HG02943 (cell line): ENCODE data around the gene PIEZO1.
"Not testable (repeated sequence)": the region's sequence is repeated elsewhere in the genome, so short reads cannot be mapped to it uniquely, and the experiment has no call there.

Source experiments
- ATAC-seq: cut with Tn5 transposase; IDR thresholded peaks from one replicate; pipeline ENCODE4 v1.9.1; 2021; ENCODE audit warnings: mild to moderate bottlenecking, low read depth, moderate library complexity; ENCODE audit not compliant: unreplicated experiment

The PIEZO1 gene, protein sequence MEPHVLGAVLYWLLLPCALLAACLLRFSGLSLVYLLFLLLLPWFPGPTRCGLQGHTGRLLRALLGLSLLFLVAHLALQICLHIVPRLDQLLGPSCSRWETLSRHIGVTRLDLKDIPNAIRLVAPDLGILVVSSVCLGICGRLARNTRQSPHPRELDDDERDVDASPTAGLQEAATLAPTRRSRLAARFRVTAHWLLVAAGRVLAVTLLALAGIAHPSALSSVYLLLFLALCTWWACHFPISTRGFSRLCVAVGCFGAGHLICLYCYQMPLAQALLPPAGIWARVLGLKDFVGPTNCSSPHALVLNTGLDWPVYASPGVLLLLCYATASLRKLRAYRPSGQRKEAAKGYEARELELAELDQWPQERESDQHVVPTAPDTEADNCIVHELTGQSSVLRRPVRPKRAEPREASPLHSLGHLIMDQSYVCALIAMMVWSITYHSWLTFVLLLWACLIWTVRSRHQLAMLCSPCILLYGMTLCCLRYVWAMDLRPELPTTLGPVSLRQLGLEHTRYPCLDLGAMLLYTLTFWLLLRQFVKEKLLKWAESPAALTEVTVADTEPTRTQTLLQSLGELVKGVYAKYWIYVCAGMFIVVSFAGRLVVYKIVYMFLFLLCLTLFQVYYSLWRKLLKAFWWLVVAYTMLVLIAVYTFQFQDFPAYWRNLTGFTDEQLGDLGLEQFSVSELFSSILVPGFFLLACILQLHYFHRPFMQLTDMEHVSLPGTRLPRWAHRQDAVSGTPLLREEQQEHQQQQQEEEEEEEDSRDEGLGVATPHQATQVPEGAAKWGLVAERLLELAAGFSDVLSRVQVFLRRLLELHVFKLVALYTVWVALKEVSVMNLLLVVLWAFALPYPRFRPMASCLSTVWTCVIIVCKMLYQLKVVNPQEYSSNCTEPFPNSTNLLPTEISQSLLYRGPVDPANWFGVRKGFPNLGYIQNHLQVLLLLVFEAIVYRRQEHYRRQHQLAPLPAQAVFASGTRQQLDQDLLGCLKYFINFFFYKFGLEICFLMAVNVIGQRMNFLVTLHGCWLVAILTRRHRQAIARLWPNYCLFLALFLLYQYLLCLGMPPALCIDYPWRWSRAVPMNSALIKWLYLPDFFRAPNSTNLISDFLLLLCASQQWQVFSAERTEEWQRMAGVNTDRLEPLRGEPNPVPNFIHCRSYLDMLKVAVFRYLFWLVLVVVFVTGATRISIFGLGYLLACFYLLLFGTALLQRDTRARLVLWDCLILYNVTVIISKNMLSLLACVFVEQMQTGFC (N-terminal part only)

GRCh38 chr16:88785106-88785924, at the start of gene PIEZO1:
Gene PIEZO1, minus strand, starts transcription at chr16:88785220. Its CDS starts 256 bp downstream, at chr16:88784964.
- ATAC-seq, result no peak

DNA sequence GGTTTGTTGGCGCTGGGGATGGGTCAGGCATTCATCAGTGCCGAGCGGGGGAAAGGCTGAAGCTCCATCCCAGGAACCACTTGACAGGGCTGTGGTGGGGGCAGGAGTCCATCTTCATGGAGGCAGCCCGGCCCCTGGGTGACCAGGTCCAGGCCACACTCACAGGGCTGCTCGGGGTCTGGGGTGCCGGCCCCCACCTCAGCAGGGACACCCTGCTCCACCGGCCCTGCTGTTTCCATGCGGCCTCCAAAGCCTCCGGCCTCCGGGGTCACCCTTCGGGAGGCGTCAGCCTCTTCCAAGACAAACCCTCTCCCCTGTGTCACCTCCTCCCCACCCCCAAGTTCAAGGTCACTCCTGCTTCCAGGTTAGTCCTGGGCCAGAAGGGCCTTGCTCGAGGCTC, 49.6 kb upstream of the PIEZO1 start:
- no peak for ATAC-seq

DNA sequence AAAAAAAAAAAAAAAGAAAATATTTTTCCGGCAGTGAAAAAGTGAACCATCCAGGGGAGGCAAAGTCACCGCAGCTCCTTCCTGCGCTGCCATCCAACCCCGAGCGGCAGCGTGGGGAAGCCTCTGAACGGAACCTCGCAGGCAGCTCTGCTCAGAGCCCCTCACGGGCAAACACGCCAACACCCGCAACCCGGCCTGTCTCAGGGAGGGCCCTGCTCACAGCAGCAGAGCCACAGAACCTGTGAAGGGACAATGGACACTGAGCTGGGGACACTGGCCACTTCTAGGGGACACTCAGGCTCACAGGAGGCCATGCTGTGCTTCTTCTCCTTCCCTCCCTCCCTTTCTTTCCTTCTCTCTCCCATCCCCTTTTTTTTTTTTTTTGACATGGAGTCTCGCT, 48.1 kb upstream of the PIEZO1 start:
- no peak for ATAC-seq

DNA sequence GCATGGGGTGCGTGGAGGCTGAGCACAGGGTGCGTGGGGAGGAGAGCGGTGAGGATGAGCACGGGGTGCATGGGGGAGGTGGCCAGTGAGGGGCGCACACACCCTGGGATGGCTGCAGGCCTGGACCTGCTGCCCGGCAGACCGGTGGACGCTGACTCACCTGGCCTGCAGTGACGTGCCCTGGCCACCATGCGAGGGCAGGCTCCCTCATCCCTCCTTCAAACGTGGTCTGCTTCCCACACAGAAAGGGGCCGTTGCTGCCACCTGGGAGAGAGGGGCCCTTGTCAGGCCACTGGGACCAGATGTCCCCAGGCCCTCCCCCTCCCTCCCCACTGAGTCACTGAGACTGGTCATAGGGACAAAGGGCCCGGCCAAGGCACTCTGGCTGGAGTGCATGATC, 46.8 kb upstream of the PIEZO1 start:
- no peak for ATAC-seq

DNA sequence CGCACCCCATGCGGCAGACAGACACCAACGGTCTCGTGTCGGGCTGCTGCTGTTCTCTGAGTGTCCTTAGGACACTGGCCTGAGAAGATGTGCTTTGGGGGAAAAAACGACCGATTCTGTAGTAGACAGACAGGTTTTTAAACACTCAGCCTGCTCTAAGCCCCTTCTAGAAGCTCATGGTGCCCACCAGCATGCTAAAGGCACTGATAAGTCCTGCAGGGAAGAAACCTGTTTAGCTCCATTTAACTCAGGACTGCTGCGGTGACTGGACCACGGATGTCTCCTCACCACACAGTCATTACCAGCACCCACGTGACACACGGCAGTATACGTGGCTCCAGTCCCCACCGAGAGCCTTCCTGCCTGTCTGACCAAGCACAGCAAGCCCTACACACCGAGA, 45.8 kb upstream of the PIEZO1 start:
- no peak for ATAC-seq

DNA sequence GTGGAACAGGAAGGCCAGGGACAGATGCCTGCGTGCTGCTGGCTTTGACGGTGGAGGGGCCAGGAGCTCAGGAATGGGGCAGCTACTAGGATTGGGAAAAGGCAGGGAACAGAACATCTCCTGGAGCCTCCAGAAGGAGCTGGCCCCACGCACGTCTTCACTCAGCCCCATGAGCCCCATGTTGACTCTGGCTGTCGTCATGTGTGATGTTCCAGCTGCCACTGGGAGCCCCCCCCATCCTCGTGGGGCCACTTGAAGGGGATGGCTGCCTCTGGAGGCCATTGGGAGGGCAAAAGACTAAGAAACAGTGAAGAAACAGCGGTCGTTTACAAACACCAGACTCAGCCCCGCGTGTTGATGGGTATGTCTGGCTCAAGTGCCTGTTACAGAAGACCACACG, 45.2 kb upstream of the PIEZO1 start:
- no peak for ATAC-seq

DNA sequence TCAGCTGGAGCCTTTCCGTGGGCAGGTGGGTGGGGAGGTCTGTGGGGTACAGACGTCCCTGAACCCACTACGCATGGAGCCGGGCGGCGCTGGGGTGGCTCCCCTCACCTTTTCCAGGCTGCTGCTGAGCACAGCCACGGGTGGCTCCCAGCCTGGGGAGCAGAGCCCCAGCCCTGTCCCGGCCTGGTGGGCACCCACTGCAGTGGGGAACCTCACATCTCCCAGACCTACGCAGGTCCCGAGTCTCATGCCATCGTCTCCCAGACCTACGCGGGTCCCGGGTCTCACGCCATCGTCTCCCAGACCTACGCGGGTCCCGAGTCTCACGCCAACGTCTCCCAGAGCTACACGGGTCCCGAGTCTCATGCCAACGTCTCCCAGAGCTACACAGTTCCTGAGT, 43.7 kb upstream of the PIEZO1 start:
- ATAC-seq, result no peak

DNA sequence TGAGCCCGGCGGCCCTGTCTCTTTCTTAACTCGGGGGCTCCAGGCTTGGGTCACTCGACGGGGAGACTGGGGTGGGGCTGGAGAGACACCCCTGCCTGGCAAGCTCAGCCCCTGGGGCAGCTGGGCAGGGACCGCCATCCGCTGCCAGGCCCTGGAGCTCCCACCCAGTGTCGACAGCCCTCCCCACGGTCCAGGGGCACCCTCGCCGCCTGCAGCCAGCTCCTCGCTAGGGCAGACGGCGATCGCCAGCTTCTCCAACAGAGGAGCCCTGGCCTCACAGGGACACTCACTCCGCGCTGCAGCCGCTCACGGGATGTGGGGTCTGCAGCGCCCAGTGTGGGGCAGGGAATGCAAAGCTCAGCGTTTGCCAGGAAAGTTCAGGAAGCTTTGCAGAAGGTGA, 42.7 kb upstream of the PIEZO1 start:
- no peak for ATAC-seq

DNA sequence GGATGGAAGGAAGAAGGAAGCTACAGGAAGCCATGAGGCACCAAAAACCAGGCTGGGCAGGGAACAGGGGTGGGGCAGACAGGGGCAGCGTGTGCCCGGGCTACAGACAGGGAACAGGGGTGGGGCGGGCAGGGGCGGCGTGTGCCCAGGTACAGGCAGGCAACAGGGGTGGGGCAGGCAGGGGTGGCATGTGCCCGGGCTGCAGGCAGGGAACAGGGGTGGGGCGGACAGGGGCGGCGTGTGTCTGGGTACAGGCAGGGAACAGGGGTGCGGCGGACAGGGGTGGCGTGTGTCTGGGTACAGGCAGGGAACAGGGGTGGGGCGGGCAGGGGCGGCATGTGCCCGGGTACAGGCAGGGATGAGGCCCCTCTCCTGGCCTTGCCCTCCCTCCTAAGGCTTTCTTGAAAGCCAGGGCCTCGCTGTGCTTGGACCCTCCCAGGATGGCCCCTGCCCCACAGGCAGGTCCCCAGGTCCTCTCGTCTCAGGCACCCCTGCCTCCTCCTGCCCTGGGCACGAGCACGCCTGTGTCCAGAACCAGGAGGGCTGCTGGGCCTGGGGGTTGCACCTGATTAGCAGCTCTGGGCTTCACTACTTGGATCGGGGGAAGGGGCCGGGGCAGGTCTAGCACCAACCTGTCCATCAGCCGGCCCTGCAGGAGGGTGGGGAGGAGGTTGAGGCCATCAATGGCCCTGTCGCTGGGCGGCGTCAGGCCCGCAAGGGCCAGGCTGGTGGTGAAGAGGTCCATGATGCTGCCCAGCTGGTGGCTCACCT, 41.2 kb upstream of the PIEZO1 start:
- ATAC-seq, result no peak

GRCh38 chr16:88825146-88825545, 40.1 kb upstream of the PIEZO1 start:
- ATAC-seq, result no peak

DNA sequence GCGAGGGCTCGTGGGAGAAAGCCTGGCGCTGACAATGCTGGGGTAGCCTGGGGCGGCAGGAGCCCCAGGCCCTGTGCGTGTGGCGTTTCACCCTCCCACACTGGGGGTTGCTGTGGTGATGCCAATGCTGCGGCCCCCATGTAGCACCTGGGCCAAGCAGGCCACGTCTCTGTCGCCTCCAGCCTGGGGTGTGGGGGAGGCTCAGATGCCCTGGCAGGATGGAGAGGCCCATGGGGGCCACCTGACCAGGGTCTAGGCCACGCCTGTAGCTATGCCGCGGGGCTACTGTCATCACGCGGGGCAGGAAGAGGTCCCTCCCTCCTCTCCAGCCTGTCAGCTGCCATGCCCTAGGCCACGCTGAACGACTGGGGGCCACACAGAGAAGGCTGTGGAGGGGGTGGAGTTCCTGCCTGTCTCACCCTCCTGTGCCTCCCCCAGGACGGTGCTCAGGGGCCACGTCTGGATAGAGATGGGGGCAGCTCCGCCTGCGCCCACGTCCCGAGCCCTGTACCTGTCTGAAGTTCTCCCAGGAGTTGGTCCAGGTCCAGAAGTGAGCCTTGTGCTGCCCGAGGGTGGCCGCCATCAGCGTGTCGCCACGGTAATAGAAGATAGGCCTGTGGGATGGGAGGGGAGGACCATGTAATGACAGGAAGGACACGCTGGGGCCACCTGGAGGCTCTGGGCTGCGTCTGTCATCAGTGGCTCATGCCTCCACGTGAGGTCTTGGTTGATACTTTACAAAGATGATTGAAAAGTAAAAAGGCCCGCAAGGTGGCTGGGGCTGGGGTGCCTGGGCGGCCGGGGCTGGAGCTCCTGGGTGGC, 39.4 kb upstream of the PIEZO1 start:
- no peak for ATAC-seq

DNA sequence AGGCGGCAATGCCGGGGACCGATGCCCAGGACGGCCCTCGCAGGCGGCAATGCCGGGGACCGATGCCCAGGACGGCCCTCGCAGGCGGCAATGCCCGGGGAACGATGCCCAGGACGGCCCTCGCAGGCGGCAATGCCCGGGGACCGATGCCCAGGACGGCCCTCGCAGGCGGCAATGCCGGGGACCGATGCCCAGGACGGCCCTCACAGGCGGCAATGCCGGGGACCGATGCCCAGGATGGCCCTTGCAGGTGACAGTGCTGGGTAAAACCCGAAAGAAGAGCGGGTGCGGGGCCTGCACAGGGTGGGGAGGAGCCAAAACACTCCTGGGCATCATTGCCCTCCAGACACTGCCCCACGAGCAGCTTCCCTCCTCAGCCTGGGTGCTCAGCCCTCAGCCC, 38.6 kb upstream of the PIEZO1 start:
- ATAC-seq, result not testable (repeated sequence)

GRCh38 chr16:88822281-88823040, 37.4 kb upstream of the PIEZO1 start:
- no peak for ATAC-seq

DNA sequence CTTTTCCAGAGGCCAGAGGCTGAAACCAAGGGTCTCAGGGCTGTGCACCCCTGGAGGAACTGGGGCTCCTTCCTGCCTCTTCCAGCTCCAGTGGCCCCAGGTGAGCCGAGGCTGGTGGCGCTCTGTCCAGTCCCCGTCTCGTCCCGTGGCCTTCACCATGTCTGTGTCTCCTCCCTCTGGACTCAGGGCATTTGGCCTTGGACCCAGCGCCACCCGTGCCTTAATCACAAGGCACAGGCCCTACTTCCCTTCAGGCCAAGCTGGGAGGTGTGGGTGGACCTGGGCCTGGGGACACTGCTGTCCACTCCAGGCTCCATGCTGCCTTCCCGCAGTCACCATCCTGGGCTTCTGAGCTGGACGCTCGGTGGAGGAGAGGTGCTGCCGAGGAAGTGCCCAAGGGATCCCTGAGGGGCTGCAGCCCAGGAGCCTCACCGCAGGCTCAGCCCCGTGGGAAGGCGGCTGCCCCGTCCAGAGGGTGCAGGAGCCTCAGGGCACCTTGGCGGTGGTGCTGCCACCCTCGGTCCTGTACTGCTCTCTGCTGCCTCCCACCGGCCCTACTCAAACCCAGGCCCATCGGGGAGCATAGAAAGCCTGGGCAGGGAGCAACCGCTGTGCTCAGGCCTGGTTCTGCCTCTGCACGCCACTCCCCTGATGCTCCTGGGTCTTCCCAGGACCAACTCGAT, 36.3 kb upstream of the PIEZO1 start:
- ATAC-seq, result no peak

GRCh38 chr16:88820385-88821025, 35.5 kb upstream of the PIEZO1 start:
- no peak for ATAC-seq

DNA sequence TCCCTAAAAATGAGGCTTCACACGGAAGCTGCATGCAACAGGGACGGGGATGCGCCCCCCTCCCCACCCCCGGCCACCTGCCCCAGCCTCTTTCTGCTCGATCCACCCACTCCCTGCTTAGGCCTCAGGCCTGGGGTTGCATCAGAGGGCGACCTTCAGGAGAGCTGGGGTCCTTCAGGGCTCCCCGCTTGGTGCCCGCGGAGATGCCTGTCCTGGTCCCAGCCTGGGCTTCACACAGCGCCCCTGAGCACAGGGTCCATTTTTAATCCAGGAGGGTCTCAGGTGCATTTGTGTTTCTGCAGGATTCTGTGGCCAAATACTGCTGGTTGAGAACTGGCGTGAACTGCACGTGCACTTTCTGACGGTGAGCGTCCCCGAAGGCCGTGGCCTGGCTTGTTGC, 34.1 kb upstream of the PIEZO1 start:
- ATAC-seq, result no peak

DNA sequence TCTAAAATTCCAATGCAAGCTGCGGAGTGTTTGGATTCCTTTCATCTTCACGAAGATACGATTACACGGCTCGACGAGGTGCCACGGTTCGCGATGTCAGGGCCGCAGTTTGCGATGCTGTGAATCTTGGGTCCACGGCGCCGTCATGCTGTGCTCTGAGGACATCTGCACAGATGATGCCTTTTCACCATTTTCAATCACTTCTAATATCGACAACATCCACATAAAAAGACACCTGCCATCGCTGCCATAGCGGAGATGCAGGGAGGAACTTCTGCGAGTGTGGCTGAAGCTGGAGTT, 33.5 kb upstream of the PIEZO1 start:
- no peak for ATAC-seq
